Breast epithelium (tissue), 4 donors: ENCODE measurements around the gene RIC3. TPM values are rescaled to one million over a fixed set of nuclear protein-coding genes. Genes with fewer than 3 reads are reported as not detected.

Experiments used
- DNase-seq, 2 donors: peaks; one replicate each; pipeline ENCODE4 v3.0.0-alpha.2; 2019; ENCODE audit warnings: low spot score in 2 of 2
- H3K27ac ChIP-seq, 2 donors: fragments of 200-600 bp; sonication (generic) in 1 of 2; one replicate each; pipeline ENCODE4 v1.5.1; 2016 to 2019; ENCODE audit warnings: mild to moderate bottlenecking in 1 of 2
- H3K27me3 ChIP-seq, 2 donors: fragments of 200-600 bp; sonication (generic) in 1 of 2; one replicate each; pipeline versions ENCODE4 v1.5.1 to v1.6.0; 2017 to 2019; ENCODE audit warnings: control low read depth in 1 of 2, mild to moderate bottlenecking in 1 of 2
- H3K36me3 ChIP-seq: fragments of 200-600 bp; one replicate; pipeline ENCODE4 v1.5.1; 2019
- H3K4me1 ChIP-seq, 2 donors: fragments of 200-600 bp; sonication (generic); one replicate each; pipeline ENCODE4 v1.5.1; 2016 to 2019; ENCODE audit warnings: control low read depth in 1 of 2
- H3K4me3 ChIP-seq, 3 donors: fragments of 200-600 bp; sonication (generic); 1 replicate in 2 of 3; 2 replicates in 1 of 3; pipeline ENCODE4 v1.5.1; 2016 to 2019; ENCODE audit warnings: mild to moderate bottlenecking in 3 of 3, moderate library complexity in 2 of 3
- H3K9me3 ChIP-seq, 2 donors: fragments of 200-600 bp; sonication (generic) in 1 of 2; one replicate each; pipeline ENCODE4 v1.5.1; 2016 to 2019; ENCODE audit warnings: control low read depth in 1 of 2
- POLR2A ChIP-seq: fragments of 450-650 bp; IDR thresholded peaks from one replicate; pipeline ENCODE4 v1.6.1; 2016; ENCODE audit warnings: antibody characterized with exemption, mild to moderate bottlenecking, moderate library complexity
- POLR2AphosphoS5 ChIP-seq, 3 donors: sonication (generic); formaldehyde crosslinking; IDR thresholded peaks; one replicate each; pipeline ENCODE4 v1.6.1; 2017; ENCODE audit warnings: antibody characterized with exemption in 3 of 3
- intact Hi-C: fragments of 100-400 bp; cut with DNase I; formaldehyde crosslinking; loops from one replicate; pipeline ENCODE4 v1.15.1; 2023; ENCODE audit warnings: low total_unique reads
- total RNA-seq, 3 donors: library from RNA; depleted of rRNA; stranded (reverse); fragments of >200 nt; gene quantifications; one replicate each; pipeline ENCODE4 v1.1.0, GENCODE V29; 2016
- TF ChIP-seq, protein P1 (sequence below), 3 donors: fragments of 450-650 bp; IDR thresholded peaks; one replicate each; pipeline ENCODE4 v1.5.1; 2016 to 2017; ENCODE audit warnings: antibody characterized with exemption in 3 of 3, mild to moderate bottlenecking in 3 of 3, moderate library complexity in 3 of 3

The RIC3 gene
- total RNA-seq, 3 donors from 2014 or later = 4.5 to 48.0 (median 24.3) TPM

DNA sequence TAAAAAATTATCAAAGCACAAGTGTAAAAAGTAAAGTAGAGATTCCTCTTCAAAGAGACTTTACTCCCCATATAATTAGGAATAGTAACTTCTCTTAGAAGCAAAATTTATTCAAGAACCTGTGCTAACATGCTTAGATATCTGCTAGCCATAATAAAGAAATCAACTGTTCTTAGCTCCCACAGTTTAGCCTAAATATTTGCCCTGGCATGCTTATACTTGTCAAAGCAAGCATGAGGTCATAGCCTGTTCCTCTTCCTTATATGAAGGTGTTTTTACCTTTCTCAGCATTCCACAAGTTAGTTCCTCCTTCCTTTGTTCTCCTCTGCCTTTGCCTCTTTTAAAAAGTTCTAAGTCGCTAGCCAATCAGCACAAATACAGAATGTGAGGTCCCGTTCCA is 30.3 kb downstream of the RIC3 start:
- H3K9me3 ChIP-seq = peaks cover 0 to 5% of the 10 kb centered on the region in 2 donors
- TF ChIP-seq POLR2A = no peak
- H3K36me3 ChIP-seq = no peaks in the 10 kb centered on the region
- DNase-seq = no peak
- intact Hi-C loops = no loop called here
- no peaks in the 10 kb centered on the region for H3K27me3 ChIP-seq
- H3K4me3 ChIP-seq = no peak overlapping the region
- no peaks in the 10 kb centered on the region for H3K4me1 ChIP-seq
- peak overlapping the region; percentile 27 to 76 for H3K27ac ChIP-seq

DNA sequence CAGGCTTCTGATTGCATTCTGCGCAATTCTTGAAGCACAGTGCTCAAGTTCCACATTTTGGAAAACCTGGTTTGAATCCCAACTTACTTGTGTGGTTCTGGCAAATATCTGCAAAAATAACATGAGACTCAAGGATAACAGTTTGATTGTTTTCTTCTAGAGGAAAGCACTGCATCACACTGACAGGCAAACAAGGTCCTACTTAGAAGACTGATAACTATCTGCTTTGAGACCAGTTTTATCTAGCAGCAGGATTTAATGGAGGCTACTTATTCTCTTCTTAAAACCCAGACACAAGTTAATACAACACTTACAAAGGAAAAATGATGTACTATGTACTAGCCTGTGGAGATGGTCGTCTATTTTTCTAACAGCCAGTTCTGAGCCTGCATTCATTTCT is 41.4 kb downstream of the RIC3 start:
- TF ChIP-seq, protein P1, sequence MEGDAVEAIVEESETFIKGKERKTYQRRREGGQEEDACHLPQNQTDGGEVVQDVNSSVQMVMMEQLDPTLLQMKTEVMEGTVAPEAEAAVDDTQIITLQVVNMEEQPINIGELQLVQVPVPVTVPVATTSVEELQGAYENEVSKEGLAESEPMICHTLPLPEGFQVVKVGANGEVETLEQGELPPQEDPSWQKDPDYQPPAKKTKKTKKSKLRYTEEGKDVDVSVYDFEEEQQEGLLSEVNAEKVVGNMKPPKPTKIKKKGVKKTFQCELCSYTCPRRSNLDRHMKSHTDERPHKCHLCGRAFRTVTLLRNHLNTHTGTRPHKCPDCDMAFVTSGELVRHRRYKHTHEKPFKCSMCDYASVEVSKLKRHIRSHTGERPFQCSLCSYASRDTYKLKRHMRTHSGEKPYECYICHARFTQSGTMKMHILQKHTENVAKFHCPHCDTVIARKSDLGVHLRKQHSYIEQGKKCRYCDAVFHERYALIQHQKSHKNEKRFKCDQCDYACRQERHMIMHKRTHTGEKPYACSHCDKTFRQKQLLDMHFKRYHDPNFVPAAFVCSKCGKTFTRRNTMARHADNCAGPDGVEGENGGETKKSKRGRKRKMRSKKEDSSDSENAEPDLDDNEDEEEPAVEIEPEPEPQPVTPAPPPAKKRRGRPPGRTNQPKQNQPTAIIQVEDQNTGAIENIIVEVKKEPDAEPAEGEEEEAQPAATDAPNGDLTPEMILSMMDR (IDR thresholded peaks at IDR 0.05) = no peak
- TF ChIP-seq POLR2AphosphoS5 (IDR thresholded peaks at IDR 0.05) (no peak), POLR2A (no peak)
- intact Hi-C loops = no loop called here
- no peak for DNase-seq
- H3K4me3 ChIP-seq = no peak overlapping the region
- no peaks in the 10 kb centered on the region for H3K9me3 ChIP-seq
- no peaks in the 10 kb centered on the region for H3K36me3 ChIP-seq
- no peaks in the 10 kb centered on the region for H3K27me3 ChIP-seq
- H3K27ac ChIP-seq = no peak overlapping the region
- H3K4me1 ChIP-seq = no peaks in the 10 kb centered on the region

DNA sequence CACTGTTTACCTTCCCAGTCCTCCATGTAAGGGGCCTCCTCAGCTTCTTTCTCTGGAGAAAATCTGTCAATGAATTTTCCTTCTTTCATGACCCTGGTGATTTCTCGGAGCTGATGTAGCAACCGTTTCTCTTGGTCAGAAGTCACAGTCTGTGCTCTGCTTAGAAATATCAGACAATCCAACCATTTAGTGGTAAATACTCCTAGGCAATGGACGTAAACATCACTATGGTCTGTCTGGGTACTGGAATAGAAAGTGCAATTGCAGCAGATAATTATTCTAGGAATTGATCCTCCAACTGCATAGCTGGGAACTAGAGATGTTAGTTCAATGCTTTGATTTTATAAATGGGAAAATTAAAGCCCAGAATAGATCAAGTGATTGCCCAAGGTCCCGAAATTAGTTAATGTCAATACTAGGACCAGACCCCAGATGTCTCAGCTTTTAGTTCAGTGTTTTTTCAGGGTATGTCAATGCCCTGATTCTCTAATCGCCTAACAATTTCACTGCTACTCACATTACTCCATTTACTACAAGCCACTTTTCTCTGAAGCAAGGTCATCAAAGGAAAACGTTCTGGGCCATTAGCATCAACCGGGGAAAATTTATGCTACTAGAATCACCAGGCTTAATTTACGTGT is 42.1 kb downstream of the RIC3 start:
- Histone ChIP-seq H3K4me3 (no peak overlapping the region), H3K27ac (no peak overlapping the region), H3K4me1 (no peaks in the 10 kb centered on the region), H3K9me3 (no peaks in the 10 kb centered on the region), H3K27me3 (no peaks in the 10 kb centered on the region), H3K36me3 (no peaks in the 10 kb centered on the region)
- intact Hi-C loops = no loop called here
- DNase-seq = no peak
- TF ChIP-seq POLR2AphosphoS5 (IDR thresholded peaks at IDR 0.05) = no peak
- TF ChIP-seq, protein P1 (IDR thresholded peaks at IDR 0.05) = no peak
- TF ChIP-seq POLR2A = no peak

DNA sequence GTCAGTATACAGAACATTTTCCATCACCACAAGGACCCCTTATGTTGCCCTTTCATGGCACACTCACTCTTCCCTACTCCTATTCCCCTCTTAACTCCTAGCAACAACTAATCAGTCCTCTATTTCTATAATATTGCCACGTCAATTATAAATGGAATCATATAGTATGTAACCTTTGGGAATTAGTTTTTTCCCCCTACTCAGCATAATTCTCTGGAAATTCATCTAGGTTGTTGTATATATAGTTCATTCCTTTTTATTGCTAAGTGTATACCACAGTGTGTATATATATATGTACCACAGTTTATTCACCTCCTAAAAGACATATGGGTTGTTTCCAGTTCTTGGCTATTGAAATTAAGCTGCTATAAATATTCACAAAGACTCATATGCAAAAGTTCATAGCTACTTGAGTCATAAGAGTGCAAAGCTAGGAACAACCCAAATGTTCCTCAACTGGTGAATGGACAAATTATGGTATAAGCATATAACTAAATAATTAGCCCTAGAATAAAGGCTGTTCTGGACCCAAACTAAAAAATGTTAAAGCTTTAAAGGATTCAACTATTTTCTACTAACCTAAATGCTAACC is 46.6 kb downstream of the RIC3 start:
- H3K4me3 ChIP-seq = no peak overlapping the region
- H3K27ac ChIP-seq = no peak overlapping the region
- no peak for DNase-seq
- intact Hi-C loops = no loop called here
- TF ChIP-seq POLR2A = no peak
- no peak for TF ChIP-seq POLR2AphosphoS5 (IDR thresholded peaks at IDR 0.05)
- TF ChIP-seq, protein P1 (IDR thresholded peaks at IDR 0.05) = no peak
- H3K4me1 ChIP-seq = no peaks in the 10 kb centered on the region
- no peaks in the 10 kb centered on the region for H3K27me3 ChIP-seq
- peaks cover 0 to 14% of the 10 kb centered on the region in 2 donors for H3K9me3 ChIP-seq
- H3K36me3 ChIP-seq = no peaks in the 10 kb centered on the region

DNA sequence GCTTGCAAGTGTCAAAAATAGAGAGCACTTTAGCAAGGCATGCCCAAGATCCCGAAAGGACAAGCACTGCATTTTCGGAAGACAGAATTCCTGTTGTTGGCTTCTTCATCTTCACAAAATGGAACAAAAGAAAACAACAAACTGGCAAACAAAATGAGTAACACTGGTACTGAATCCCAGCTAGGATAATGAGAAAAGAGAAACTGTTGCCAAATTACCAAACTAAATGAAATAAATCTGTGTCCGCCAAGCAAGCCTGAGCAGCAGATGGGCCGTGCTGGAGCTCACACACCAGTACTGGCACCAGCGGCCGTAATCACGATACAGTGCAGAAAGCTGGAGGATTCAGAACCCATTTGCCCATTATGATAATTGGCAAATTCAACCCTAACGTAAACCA is 57.2 kb downstream of the RIC3 start:
- Histone ChIP-seq H3K27me3 (no peaks in the 10 kb centered on the region), H3K9me3 (no peaks in the 10 kb centered on the region), H3K4me3 (no peak overlapping the region), H3K36me3 (no peaks in the 10 kb centered on the region), H3K27ac (no peak overlapping the region), H3K4me1 (no peaks in the 10 kb centered on the region)
- intact Hi-C loops = no loop called here
- TF ChIP-seq, protein P1 (IDR thresholded peaks at IDR 0.05) = no peak
- no peak for TF ChIP-seq POLR2AphosphoS5 (IDR thresholded peaks at IDR 0.05)
- TF ChIP-seq POLR2A = no peak
- DNase-seq = no peak
